Sciatic nerve (tissue), 2 donors: ENCODE data around the gene POLR3H. TPM values are rescaled to one million over a fixed set of nuclear protein-coding genes. Genes with fewer than 3 reads are reported as not detected.
A peak's percentile ranks its signal among the peaks of the same experiment; 100 is the strongest.
"Not testable (repeated sequence)": the region's sequence is repeated elsewhere in the genome, so short reads cannot be mapped to it uniquely, and the experiment has no call there.

ENCODE experiments used
- ATAC-seq: fragments of 200-7000 bp; cut with Tn5 transposase; one replicate; pipeline ENCODE4 v1.9.1; 2020; ENCODE audit warnings: mild to moderate bottlenecking, moderate library complexity
- DNase-seq: peaks from one replicate; pipeline ENCODE4 v3.0.0-alpha.2; 2020; ENCODE audit warnings: low spot score
- intact Hi-C: fragments of 100-400 bp; cut with DNase I; formaldehyde crosslinking; loops from one replicate; pipeline ENCODE4 v1.14.2; 2022
- total RNA-seq: library from RNA; stranded (reverse); fragmentation: NEBNext Ultra II Directional; extraction: Animal tissue kit (Norgen Biotek cat#: 25700); gene quantifications from one replicate; pipeline ENCODE4 v1.2.1, GENCODE V29; 2021
- donor health status: DM: no; HTN: no; CAD: no.
- donor health status: DM: no; HTN: no; CAD: no.

Gene POLR3H, protein sequence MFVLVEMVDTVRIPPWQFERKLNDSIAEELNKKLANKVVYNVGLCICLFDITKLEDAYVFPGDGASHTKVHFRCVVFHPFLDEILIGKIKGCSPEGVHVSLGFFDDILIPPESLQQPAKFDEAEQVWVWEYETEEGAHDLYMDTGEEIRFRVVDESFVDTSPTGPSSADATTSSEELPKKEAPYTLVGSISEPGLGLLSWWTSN
- total RNA-seq, result 26.6 TPM

DNA sequence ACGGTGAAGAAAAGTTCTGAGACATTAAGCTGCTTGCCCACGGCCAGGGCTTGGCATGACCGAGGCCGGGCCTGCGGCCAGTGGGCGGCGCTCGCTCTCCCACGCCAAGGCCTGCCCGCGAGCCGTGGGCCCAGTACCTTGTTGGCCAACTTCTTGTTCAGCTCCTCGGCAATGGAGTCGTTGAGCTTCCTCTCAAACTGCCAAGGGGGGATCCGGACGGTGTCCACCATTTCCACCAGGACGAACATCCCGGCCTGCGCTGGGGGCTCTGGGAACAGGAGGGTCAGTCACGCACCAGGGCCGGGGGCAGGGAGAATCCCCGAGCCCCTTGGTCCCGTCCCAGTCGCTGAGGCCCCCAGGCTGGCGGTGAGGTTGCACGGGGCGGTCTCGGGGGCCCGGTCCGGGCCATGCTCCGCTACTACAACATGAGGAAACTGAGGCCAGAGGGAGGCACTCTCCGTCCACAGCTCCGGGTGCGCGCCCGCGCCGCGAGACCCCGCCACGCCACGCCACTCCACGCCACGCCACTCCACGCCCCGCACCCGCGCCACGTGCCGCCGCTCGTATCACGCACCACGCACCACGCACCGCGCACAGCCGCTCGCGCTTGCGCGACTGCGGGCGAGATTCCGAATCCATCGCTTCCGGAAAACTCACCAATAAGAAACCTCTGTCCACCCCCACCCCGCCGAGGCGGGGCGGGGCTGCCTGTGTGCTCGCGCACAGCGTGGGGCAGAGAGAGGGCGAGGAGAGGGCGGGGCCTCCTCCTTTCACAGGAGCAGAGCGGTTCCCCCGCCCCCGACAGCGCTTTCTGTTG lies at the start of gene POLR3H:
Gene POLR3H (minus strand): TSS at position 617 of the 817 bp plus-strand sequence. CDS start 369 bp downstream, at position 248.
- ATAC-seq (peak; percentile 99), DNase-seq (peak; percentile 99)
- intact Hi-C loops, result no loop called here

DNA sequence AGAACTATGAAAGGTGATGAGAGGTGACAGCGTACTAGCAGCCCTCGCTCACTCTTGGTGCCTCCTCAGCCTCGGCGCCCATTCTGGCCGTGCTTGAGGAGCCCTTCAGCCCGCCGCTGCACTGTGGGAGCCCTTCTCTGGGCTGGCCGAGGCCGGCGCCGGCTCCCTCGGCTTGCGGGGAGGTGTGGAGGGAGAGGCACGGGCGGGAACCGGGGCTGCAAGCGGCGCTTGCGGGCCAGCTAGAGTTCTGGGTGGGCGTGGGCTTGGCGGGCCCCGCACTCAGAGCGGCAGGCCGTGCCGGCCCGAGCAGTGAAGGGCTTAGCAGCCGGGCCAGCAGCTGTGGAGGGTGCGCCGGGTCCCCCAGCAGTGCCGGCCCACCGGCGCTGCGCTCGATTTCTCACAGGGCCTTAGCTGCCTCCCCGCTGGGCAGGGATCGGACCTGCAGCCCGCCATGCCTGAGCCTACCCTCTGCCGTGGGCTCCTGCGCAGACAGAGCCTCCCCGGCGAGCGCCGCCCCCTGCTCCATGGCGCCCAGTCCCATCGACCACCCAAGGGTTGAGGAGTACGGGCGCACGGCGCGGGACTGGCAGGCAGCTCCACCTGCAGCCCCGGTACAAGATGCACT lies 49.2 kb upstream of the POLR3H start:
- ATAC-seq, result not testable (repeated sequence)
- intact Hi-C loops, result loop anchor here (10.0 kb wide), 1 partner anchor 59 kb away; no protein-coding TSS in a partner anchor

DNA sequence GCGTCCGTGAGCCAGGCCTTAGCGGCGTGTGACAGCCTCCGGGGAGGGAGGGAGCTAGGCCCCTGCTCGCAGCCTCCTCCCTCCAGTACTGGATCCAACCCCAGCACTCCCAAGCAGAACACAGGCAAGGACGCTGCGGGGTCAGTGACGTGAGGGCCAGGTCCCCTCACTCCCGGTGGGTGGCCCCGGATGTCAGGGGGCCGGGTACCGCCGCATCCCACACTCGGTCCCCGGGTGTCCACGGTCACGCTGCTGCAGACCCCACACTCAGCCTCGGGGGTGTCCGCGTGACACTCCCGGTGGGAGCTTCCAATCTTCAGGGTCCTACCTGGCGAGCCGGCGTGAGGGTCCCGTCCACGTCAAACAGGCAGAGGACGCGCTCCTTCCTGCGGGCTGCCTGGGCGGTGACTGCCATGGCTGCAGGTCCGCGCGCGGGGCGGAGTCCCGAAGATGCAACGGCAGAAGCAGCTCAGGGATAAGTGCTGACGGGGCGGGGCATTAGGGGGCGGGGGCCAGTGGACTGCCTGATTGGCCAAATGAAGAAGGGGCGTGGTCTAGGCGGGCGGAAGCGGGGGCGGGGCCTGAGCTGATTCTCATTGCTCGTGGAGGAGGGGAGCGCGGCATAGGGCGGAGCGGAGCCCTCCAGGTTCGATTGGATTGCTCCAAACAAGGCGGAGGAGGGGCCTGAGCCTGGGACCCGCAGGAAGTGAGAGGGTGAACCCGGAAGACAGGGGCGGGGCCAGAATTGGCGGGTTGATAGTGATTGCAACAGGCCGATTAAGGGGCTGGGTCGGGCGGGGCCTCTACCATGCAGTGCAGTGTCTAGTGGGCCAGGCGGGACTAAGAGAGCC lies 45.3 kb upstream of the POLR3H start, which contains the start of gene PMM1:
Gene PMM1 (minus strand): TSS at position 450 of the 851 bp plus-strand sequence. CDS start 35 bp downstream, at position 415.
- DNase-seq, result peak; percentile 100
- intact Hi-C loops, result loop anchor here (10.0 kb wide), 1 partner anchor 55 kb away; no protein-coding TSS in a partner anchor
- peak; percentile 99 for ATAC-seq

More for the DNA sequence above, 49.2 kb upstream of the POLR3H start:
- DNase-seq, result not testable (repeated sequence)

DNA sequence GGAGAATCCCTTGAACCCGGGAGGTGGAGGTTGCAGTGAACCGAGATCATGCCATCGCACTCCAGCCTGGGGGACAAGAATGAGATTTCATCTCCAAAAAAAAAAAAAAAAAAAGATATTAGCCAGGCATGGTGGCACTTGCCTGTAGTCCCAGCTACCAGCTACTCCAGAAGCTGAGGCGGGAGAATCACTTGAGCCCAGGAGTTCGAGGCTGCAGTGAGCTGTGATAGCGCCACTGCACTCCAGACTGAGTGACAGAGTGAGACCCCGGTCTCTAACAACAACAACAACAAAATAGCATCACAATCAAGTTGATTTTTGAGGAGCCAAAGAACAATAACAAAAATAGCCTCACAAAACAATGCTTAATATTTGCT lies 43.1 kb upstream of the POLR3H start:
- intact Hi-C loops, result no loop called here
- ATAC-seq (no peak), DNase-seq (no peak)

DNA sequence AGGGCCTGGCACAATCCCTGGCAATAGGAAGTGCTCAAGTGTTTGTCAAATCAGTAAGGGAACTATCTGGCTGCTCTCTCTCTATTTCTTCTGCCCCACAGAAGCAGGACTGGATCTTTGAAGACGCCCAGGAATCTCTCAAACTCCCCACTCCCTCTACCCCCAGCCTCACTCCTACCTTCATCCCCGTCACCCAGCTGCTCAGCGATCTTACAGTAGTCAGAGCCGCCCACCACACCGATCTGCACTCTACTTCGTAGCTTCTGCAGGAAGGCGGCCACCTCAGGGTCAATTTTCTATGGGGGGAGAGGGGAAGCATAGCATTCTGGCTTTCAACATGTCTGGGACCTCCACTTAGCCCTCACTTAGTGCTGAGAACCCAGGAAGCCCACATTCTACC lies 41.6 kb upstream of the POLR3H start:
- intact Hi-C loops, result no loop called here

DNA sequence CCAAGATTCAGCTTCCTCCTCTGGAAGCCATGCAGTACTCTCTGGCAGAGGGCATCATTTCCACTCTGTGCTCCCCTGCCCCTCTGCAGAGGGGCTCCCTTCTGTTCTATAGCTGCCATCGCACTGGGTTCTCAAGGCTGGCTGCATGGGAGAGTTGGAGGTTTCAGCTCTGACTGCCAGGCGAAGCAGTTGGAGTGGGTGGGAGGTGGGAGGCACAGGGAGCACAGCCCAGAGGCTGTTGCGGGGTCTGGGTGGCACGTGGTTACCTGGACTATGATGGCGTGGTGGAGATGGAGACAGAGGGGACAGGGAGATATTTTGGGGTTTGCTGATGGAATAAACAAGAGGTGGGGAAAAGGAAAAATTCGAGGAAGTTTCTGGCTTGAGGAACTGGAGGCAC lies 40.6 kb upstream of the POLR3H start:
- intact Hi-C loops, result no loop called here
- ATAC-seq (no peak), DNase-seq (no peak)

More for the DNA sequence above, 41.6 kb upstream of the POLR3H start:
- DNase-seq, result no peak
- no peak for ATAC-seq

DNA sequence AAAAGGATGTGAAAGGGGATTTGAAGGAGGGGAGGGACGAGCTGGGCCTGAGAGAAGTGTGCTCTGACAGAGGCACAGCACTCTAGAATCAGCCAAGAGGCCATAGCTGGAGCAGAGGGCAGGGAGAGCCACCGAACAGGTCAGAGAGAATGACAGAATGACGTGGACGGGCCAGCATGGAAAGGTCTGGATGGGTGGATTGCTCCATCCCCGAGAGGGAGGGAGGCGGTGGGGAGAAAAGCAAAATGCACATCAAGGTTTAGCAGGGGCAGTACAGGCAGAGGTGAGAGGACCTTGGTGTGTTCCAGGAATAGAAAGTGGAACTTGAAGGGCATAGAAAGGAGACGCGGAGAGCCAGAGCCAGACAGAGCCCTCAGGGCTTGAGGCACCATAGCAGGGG lies 38.4 kb upstream of the POLR3H start:
- no peak for DNase-seq
- intact Hi-C loops, result no loop called here
- no peak for ATAC-seq

DNA sequence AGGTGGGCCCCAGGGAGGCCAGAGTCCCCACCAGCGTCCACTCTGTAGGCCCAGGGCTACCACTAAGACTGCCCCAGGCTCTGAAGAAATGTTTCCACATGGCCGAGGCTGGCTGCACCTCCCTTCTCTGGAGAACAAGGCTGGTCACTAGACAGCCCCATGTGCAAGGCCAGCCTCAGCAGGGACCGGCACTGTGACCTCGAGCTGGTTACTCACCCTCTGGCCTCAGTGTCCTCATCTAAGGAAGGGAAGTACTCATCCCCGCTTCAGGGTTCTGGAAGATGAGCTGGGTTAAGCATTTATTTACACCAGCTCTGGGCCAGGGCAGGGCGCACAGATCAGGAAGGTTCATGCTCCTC lies 35.7 kb upstream of the POLR3H start:
- intact Hi-C loops, result no loop called here
- ATAC-seq, result no peak
- no peak for DNase-seq

DNA sequence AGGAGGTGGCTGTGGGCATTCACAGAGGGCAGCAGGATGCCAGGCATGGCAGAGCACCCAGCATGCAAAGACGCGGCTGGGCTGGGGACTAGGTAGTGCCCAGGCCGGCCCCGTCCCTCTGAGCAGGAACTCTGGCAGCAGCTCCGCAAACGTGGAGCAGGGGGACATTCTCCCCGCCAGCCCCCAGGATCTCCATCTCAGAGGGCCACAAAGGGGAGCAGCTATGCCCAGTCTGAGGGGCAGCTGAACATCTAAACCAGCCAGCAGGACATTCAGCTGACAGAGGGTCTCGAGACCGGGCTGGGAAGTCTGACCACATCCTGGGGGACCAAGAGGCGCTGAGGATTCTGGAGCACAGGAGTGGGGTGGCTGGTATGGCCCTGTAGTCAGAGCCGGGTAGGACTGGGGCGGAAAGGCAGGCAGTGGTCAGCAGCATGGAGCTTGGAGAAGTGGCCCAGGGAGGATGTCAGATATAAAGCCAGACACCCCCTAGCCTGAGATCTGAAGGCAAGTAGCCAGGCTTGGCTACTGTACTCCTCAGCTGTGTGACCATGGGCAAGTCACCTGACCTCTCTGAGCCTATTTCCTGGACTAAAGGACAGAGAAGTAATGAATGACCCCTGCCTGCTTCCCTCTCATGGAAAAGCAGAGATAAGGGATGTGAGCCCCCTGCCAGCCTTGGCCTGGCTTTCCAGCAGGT lies 35.2 kb upstream of the POLR3H start:
- no peak for DNase-seq
- intact Hi-C loops, result no loop called here
- ATAC-seq, result no peak

DNA sequence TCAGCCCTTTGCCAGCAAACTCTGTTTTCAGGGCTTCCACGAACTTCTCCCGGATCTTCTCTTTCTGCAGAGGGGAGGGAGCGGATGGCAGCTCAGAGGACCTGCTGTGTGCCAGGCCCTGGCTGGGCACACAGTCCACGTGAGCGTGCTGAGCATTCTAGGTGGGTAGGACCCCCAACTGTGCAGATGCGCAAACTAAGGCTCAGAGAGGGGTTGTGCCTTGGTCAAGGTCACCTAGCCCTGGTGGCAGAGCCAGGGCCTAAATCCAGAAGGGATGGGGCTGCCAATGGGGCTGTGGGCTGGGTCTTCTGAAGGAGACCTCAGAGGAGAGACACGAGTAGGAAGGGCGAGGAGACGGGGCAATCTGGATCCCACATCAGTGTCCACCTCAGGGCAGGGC lies 34.5 kb upstream of the POLR3H start:
- DNase-seq (no peak), ATAC-seq (no peak)
- intact Hi-C loops, result no loop called here

DNA sequence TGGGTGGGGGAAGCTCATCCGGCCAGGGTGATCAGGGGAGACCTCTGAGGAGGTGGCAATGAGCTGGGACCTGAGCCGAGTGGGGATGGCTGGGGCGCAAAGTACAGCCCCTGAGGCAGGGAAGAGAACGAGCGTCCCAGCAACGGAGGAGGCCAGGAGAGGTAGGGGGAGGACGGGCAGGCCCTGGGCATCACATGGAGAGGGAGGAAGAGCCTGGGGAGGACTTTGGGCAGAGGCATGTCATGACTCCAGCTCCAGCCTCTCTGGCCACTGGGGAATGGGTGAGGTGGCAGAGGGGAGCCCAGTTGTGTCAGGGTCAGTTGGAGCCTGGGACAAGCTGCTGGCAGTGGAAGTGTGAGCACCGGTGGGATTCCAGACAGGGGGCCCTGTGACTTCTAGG lies 33.8 kb upstream of the POLR3H start:
- intact Hi-C loops, result no loop called here
- DNase-seq (no peak), ATAC-seq (no peak)

DNA sequence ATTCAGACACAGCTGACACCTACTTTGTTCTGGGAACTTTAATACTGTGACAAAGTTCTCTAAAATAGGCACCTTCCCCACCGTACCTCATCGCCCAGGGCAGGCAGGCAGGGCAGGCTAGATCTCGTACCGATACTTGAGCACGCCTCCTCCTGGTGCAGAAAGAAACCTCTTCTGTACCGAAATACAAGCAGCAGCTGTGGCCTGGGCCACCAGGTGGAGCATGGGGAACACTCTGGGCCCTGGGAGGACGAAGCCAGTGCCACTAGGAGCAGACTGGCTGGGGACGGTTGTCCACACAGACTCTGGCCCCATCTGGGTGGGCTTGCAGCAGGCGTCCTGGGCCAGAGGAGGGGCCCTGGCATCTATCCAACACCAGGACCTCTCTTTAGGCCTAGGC lies 32.6 kb upstream of the POLR3H start:
- ATAC-seq (peak; percentile 29), DNase-seq (no peak)
- intact Hi-C loops, result no loop called here

DNA sequence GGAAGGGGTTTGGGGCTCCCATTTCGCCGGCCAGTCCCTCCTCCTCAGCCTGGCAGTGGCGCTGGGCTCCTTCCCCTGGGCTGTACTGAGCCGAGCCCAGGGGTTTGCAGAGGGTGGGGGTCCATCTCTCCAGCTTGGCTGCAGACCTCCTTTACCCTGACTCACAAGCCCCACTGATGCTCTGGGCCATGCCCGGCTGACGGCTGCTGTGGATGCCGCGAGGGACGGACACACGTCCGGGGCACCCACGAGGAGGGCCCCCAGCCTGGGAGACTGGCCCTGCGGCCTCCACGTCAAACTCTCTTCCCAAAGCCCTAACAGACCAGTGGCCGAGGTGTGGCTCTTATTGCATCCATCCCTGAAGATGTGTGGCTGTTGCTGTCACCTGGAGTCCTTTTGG lies 31.3 kb upstream of the POLR3H start:
- no peak for DNase-seq
- peak; percentile 13 for ATAC-seq
- intact Hi-C loops, result no loop called here

DNA sequence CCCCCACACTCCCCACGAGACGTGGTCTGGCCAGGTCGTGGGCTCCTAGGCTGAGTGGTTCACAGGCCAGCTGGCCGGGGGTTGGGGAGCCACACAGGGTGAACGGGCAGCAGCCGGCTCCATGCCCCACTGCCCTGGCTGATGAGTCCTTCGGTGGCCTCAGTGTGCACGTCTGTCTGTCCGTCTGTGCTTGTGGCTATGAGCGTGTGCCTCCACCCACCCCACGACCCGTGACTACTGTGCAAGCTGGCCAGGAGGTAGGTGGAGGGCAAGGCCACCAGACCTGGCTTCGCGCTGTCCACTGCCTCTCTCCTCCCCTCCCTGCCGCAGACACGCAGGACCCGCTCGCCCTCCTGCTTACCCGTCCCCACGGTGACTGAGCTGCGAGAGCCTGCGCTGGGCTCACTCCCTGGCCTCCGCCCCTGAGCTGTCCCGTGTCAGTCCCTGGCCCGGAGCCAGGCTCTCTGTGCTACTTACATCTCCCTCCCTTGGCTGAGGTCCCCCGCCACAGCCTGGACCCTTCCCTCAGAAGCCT lies 30.6 kb upstream of the POLR3H start:
- intact Hi-C loops, result no loop called here
- DNase-seq, result peak; percentile 80
- ATAC-seq, result peak; percentile 80

DNA sequence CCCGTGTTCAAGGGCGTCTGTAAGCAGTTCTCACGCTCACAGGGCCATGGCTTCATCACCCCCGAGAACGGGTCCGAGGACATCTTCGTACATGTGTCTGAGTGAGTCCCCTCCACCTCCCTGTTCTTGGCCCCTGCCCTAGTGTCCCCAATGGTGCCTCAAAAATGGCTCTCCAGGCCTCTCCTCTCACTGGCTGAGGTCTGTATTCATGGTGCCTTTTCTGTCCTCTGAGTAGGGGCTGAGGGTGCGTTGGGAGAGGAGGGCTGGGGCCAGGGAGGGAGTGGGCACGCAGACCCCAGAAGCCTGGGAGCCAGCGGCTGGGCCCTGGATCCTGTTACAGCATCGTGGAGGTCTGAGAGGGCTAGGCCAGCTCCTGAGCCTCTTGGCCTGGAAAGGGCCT lies 29.4 kb upstream of the POLR3H start:
- intact Hi-C loops, result no loop called here
- DNase-seq (no peak), ATAC-seq (no peak)

DNA sequence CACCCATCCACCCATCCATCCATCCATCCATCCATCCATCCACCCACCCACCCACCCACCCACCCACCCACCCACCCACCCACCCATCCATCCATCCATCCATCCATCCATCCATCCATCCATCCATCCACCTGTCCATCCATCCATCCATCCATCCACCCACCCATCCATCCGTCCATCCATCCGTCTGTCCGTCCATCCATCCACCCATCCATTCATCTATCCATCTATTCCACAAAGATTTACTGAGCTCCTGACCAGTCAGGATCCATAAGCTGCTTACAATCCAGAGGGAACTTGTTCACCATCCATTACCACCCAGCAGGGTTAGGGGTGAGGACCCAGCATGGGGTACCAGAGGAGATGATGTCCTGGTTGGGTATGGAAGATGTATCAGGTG lies 28.0 kb upstream of the POLR3H start:
- ATAC-seq, intact Hi-C loops, DNase-seq: not testable (repeated sequence)

DNA sequence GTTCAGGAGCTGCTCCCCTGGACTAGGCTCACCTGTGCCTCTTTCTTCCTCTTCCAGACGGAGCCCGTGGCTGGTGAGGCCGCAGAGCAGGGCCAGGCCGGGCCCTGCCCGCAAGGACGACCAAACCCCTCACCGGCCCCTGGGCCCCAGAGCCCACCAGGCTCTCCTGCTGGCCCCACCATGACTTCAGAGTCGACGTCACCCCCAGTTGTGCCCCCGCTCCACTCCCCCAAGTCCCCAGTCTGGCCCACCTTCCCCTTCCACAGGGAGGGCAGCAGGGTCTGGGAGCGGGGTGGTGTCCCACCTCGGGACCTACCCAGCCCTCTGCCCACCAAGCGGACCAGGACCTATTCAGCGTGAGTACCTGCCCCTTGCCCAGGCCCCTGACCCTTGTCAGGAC lies 27.5 kb upstream of the POLR3H start:
- no peak for ATAC-seq
- DNase-seq, result no peak
- intact Hi-C loops, result no loop called here

DNA sequence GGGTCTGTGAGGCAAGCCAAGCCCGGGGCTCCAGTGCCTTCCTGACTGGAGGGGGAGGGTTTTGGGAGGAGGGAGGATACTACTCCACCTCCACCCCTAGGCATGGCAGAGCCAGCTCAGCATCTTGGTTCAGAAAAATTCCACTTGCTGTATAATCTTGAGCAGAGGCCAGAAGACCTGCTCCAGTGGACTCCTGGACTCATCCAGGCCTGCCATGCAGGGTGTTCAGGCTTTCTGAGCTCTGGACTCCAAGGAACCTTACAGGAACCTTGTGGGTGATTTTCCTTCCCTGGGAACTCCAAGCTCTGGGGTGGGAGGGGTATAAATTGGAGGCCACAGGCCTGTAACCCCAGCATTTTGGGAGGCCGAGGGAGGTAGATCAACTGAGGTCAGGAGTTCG lies 26.0 kb upstream of the POLR3H start:
- intact Hi-C loops, result no loop called here
- DNase-seq (no peak), ATAC-seq (no peak)
